Retina (tissue), 1 donor: ENCODE results near the gene IL21.

Source experiments
- DNase-seq: peaks from one replicate; pipeline ENCODE4 v3.0.0-alpha.2; 2016

The IL21 gene

DNA sequence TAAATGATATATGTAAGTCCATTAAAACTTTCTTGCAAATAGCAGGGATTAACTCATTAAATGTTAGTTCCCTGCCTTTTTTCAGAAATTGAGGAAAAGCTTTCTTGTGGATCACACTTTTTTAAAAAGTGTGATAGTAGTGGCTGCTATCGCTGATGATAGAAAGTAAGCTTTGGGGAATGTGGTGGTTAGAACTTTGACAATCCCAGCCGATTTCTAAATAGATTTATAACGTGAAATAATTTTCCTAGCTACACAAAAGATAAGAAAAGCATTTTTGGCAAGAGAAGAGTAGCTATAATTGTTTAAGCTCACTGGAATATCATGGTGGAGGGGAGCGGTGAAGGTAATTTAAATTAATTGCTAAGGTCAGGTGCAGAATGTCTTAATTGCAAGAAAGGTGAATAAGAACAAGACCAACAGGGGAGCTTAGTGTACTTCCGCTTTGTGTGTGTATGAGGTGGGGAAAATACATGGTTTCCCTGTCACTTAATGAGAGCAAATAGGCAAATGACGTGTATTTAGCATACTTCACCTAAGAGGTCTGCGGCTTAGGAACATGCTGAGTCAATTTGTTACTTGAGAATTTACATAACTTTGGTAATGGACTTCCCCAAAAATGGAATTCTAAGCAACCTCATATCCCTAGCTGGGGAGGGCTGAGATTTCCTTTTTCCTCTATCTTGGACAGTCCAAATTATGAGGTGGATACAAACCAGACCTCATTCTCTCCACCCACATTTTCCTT lies 11.7 kb upstream of the IL21 start:
- DNase-seq = no peak

DNA sequence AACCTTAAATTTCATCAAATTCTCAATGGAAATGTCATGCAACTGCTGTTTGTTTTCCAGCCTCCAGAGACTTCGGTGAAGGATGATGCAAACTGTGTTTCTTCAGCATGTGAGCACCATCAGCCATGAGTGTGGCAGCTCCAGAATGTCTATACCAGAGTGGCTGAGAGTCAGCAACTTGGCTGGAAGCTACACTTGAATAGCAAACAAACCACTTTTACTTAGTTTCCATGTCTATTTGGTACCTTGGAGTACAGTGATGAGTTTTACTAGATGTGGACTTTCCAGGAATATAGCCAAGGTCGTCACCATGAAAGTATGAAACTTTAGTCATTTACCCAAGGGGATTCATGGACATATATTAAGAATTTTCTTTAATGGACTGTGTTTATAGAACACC lies 4.3 kb upstream of the IL21 start:
- DNase-seq = no peak

DNA sequence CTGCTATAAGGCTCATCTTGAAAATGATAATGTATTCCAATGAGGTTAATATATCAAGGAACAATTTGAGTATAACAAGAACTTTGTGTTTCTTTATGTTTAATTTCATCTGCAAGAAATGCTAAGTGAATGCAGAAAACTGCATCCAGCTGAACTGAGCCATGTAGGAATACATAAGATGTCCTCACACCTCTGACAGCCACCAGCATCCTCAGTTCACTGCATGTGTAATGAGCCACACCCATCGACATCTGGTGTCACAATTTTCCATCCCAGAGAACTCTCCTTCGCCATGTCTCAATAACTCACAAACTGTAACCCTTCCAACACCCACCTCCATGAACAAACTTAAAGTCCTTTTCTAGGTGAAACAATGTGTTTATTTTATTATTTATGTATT lies 3.3 kb upstream of the IL21 start:
- no peak for DNase-seq

DNA sequence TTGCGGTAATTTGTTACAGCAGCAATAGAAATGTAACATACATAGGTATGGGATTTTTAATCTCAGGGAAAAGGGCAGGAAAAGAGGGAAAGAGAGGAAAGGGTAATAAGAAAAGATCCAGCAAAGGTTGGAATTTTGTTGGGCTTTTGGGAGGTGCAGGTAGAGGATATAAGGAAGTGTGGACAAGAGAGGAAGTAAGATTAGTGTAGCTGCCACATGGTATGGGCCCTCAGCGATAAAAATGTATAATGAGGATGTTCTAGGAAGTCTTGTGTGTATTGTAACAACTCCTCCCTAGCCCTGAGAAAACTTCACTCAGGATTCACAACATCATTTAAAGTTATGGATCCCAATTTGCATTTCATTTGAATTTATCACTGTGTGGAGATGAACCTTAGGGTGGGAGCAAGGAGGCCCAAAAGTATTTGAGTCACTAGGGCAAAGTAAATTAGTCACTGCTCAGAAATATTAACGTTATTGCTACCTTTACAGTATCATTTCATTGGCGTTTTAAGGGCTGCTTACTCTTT lies 2.8 kb upstream of the IL21 start:
- no peak for DNase-seq

DNA sequence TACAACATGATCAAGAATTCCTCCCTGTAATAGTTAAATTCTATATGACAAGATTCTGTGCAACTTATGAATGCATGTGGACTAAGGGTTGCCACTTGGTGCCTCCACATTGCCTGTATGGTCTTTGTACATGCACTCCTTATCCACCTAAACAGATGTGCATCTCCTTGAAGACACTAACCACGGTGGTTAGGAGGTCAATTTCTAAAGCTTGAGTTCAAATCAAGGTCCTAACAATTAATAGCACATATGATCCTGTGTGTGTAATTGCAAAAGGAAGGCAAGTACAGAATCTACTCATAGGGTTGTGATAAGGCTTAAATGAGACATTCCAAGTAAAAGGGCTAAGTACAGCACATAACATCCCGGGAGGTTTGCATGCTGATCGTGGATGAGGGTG lies 1.5 kb upstream of the IL21 start:
- DNase-seq = no peak

DNA sequence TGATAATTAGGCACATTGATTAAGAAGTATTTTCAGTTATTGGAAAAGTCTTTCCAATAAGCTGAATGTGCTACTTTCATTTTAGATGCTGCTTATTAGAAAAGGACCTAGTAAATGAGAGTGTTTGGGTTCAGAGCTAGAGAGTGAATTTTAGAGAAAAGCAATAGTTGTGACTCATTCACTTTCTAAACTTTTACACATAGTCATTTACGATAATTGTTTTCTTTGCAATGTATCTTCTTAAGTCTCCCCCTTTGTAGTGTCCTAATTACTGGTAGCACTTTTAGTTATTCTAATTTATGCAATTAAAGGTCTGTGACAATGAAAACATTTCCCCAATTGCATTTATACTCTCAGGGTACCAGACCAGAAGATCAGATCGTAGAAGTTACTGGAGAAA lies 1.3 kb downstream of the IL21 start:
- no peak for DNase-seq

DNA sequence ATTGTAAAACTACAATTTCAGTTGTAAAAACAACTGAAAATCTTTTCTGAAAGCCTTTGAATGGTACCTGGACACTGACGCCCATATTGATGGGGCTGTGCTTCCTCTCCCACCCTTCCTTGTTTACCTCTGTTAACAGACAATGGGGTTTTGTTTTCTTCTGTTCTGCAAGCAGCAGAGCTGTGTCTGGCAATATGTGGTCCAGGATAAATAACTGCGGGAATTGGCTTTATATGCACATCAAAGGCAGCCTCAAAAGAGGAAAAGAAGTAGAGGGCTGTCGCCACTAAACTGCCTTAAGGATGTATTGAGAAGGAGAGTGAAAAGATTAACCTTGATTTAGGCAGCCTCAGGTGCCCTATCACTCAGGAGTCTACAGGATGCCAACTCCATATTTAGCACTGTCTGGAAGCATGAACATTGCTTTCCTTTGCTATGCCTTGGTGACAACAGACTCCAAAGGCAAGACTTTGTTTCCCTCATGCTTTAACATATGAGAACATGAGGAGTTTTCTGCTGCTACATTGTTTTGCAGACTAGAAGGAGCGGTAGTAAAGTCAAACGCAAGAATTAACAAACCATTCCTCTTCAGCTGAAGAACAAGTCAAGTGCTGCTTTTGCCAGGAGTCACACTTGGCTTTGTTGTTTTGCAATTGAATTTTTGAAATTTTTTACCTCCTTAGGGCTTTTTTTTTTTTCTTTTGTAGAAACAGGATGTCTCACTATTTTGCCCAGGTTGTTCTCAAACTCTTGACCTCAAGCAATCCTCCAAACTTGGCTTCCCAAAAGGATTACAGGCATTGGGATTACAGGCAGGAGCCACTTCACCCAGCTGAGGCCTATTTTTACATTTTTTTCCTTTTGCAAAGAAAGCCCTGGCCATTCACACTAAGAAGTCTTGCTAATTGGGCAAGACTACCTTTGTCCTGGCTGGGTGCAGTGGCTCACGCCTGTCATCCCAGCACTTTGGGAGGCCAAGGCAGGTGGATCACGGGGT lies 3.0 kb downstream of the IL21 start:
- no peak for DNase-seq

DNA sequence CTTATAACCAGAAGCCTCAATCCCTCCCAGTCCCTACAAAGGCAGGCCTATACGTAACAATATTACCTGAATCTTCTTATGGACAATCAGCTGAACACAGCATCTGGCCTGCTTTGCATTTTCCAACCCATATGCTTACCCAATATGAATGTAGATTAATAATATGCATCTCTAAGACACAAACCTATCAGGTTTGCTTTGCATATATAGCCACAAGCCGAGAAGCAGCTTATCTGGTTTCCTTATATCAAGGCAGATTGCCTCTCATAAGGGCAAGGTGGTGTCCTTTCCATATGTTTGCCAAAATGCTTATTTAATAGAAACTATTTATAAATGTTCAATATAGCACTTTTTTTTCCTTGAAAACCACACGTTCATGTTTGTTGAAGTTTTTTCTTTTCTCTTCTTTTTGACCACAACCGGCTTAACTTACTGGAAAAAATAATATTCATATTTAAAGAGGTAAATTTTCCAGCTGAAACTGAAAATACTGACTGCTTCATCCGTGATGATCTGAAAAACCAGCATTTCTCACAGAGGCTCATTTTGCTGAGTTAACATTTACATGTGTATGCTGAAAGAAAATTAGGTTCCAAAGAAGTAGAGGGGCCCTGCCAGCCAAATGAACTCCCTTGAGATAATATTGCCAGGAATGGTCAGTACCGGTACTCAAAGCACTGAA lies 3.8 kb downstream of the IL21 start:
- no peak for DNase-seq

DNA sequence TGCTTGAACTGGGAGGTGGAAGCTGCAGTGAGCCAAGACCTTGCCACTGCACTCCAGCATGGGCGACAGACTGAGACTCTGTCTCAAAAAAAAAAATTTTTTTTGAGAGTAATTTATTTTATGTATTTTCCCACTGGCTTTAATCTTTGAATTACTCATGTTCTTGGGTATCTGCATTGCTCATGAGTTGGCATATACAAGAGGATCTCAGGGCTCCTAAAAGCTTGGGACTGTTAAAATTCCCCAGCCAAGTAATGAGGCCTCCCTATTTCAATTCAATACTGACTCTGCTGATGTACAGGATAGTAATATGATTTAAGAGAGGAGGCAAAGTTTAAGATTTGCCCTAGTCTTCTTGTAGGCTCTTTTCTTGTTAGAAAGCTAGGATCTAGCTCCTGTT lies 6.2 kb downstream of the IL21 start:
- DNase-seq = no peak

DNA sequence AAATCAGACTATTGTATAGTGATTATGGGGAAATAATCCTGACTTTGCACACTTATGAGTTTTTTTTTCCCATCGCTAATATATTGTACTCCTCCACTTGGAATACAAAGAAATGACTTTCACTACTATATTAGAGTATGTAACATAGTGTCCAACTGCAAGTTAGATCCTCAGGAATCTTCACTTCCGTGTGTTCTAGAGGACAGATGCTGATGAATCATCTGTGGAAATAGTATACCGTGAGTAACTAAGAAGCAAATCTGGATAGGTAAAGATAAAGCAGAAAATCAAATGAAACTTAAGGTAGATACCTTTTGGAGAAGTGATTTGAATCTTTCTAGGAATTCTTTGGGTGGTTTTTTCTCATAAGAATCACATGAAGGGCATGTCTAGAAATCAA lies 8.3 kb downstream of the IL21 start:
- DNase-seq = no peak

DNA sequence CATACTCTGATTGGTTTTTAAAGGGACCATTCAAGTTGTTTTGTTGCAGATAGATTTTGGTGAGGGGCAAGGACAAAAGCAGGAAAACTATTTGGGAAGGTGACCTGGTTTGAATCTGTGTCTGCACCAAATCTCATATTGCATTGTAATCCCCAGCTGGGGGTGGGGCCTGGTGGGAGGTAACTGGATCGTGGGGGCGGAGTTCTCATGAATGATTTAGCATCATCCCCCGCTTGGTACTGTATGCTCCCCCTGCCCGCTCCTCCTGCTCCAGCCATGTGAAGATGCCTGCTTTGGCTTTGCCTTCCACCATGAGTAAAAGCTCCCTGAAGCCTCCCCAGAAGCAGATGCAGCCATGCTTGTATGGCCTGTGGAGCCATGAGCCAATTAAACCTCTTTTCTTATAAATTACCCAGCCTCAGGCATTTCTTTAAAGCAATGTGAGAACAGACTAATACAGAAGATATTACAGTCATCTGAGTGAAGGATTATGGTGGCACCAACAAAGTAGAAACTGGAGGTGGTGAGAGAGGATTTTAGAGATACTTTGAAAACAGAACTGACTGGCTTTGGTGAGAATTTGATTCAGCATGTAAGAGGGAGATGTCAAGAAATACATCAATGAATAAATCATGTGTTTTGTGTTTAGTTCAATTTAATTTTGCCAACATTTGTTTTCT lies 14.4 kb downstream of the IL21 start:
- no peak for DNase-seq

DNA sequence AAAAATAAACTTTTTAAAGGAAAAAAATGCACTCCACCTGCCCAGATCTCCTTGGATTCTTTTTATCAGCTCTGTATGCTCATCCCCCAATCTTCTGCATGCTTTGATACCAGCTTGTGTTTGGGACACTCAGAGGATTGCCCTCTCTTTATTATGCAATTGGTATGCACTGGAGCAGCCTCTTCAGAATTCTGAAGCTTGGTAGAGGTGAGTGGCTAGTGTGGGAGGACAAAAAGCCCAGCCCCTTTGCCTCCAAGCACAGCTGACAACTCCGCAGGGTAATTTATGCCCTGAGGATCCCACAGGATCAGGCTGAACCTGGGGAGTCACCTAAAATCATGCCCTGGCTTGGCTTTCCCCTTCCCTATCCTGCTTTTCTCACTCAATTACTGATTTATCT lies 16.7 kb downstream of the IL21 start:
- DNase-seq = no peak

DNA sequence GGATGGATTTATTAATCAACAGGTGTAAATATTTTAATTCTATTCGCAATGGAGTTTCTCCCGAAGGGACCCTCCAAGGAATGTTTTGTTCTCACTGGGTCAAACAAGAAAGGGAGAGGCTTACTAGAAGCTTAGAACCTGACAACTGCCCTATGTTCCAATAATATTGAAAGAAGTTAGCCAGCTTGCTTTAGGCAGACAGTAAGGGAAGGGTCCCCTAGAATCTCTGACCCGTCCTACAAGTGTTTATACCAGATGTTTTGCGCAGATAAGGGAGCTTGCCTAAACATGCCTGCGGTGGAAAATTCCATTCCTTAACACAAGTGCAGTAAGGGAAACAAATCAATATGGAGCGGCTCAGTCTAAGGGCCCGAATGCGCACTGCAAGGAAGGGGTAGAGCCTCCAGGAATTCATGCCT lies 17.7 kb downstream of the IL21 start:
- no peak for DNase-seq

DNA sequence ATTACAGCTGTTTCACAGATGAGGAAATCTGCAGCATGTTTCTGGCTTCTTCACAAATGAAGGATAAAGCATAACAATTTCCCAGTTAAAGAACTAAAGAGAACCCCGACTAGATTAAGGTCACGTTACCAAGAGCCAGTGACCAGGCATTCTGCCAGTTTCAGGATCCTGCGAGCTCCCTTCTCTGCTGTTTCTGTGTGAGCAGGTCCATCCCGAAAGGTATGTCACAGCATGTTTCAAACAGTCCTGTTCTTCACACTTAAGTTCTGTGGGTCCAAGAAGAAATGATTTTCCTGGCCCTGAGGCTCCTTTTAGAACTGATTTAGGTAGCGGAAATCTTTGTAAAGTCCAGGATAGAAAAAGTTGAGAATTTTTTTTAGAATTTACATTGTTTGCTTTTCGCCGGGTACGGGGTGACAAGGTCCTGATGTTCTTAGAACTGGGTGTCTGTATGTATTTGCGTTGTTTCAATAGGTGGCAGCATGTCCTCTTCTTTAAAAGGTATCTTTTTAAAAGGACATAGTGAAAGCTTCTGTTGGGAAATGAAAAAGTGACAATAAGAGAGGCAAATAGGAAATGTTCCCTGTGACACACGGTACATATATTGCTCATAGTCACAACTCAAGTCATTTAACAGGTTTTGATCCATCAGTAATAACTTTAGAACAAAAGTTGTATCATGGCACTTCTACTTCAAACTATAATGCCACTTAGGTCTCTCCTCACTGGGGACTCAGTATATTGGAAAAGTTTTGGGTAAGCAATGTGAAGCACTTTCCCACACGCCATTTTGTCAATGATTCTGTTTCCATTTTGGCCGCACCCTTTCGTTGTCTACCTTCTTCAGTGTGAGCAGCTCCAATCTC lies 18.4 kb downstream of the IL21 start:
- DNase-seq = peak; percentile 11

DNA sequence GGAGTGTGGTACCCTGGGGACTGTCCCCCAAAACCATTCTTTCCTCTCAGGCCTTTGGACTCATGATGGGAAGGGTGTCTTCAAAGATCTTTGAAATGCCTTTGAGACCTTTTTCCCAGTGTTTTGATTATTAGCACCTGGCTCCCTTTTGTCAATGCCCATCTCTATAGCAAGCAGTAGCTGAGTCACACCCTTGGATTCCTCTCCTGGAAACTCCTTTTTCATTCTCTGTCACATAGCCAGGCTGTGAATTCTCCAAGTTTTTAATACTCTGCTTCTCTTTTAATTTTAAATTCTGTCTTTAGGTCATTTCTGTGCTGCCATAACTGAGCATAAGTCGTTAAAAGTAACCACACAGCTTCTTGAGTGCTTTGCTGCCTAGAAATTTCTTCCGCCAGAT lies 29.7 kb downstream of the IL21 start:
- no peak for DNase-seq

DNA sequence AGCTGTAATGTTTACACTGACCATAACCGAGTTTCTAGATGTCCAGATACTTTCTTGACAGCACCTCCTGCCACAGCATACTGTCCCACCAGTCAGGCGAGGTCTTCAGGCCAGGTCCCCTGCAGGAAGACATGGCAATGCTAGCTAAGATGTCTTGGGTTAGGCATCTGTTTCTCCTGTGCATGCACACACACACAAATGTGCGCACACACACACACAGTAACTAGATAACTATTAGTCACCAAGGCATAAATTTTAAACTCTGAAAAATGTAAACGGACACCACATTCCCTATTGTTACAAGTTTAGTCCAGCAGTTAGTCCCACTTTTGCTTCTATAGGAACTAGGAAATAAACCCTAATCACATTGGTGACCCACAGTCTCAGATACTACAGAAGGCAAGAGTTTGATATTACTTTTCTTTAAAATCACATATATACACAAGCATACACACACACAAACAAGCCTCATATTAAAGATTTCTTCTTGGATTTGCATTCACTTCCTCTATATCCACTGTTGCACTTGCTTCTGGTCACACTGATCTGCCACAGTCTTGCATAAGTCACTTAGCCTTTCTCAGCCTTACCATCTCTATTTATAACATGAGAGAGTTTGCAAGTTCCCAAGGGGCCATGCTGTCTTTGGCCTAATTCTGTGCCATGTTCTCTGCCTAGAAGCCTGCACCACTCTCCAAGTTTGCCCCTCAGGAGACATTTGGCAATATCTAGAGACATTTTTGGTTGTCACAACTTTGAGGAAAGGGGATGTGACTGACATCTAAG lies 32.2 kb downstream of the IL21 start:
- DNase-seq = no peak

DNA sequence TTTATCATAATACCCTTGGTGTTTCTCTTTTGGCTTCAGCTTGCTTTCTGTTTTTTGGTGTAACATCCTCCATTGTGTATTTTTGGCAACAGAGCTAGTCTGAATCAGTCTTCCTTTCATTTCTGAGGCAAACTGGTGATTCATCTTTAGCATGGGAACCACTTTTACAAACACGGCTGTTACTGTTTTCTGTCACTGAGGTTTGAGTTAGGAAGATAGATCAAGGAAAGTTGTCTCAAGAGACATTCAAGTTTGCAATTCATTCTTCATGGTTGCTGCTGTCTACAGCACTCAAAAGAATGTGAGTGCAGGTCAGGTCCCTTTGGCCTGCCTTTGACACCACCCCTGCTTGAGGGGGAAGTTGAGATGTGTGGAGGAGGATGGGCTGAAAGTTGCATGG lies 36.3 kb downstream of the IL21 start:
- DNase-seq = no peak

DNA sequence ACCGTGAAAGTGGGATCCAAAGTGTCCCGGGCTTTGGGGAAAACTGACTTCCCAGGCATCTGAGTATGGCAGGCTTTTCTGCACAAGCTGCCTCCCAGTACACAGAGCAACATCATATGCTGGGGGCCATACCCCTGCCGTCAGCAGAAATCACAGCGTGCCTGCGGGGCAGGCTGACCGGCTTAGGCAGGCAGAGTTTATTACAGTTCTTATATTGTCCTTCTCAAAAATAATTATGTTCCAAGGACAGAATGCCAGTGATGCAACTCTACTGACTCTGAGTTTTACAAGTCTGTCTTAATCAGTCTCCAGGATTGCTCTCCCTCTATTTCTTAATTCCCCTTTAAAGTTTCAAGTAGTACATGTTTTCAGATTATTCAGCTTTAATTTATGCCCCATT lies 37.0 kb downstream of the IL21 start:
- no peak for DNase-seq

DNA sequence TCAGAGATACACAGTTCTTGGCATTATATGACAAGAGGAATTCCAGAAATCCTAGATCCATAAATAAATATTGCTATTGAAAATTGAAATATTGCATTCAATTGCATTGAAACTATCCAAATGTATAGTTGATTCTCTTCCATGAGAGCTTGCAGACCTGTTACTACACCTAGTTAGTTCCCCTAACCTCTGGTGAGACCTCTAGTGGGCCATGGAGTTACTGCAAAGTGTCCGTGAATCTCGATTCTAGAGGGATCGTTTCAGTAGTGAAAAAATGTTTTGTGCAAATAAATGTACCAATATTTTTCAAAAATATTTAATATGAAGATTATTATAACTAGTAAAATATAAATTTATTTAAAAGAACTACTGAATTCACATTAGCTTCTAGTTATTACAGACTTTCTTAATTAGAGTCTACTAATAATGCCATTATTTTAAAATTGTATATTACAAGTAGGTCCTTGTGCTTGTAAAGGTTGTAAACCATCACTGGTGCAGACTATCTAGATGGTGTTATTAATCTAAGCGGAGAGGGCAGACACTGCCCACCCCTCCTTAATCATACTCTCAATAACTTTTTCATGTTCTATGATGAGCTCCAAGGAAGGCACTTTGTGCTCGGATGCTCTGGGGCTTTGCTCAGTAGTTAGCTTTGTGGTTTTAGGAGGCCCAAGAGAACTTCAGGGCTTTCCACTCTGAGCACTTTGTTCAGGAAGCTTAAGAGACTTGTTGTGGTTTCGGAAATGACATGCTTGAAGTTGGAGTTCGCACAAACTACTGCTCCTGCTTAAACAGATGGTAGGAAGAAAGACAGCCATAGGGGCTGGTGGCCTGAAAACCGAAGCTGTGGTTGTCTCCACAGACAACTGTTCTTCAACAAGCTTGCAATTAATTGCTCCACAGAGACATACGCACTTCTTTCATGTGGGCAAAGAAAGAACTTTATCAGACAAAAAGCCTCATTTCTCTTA lies 42.8 kb downstream of the IL21 start:
- no peak for DNase-seq

DNA sequence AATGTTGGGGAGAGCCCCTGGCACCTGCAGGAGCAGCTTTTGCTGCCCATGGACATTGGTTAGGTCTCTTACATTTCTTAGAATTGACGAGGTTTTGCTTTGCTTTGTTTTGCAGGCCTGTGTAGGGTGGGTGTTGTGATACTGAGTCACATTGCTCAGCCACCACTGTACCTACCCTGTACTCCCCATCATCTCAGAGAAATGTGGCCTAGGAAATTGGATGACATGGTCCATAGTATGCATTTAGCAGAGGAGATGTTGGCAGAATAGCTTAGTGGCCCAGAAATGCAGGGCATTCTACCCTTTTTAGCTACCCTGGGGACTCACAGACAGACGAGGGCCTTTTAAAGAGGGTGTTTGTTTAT lies 43.7 kb downstream of the IL21 start:
- DNase-seq = peak; percentile 19
